Measurements from ENCODE around the gene UGT1A8. TPM values are rescaled to one million over a fixed set of nuclear protein-coding genes. Genes with fewer than 3 reads are reported as not detected.

Gene UGT1A8
- total and polyA plus RNA-seq, 2 experiments from 2014 or later = 0.45 TPM; not detected in 1

- TF ChIP-seq REST (IDR thresholded peaks at IDR 0.05; ENCODE audit: unreplicated experiment) (no peak), ZNF114 (CRISPR knock-in tag; IDR thresholded peaks at IDR 0.05) (no peak), STAT1 (IDR thresholded peaks at IDR 0.05; ENCODE audit: unreplicated experiment) (no peak), JUNB (IDR thresholded peaks at IDR 0.05; ENCODE audit: unreplicated experiment) (no peak), ZNF462 (CRISPR knock-in tag; IDR thresholded peaks at IDR 0.05) (no peak), POLR2AphosphoS5 (IDR thresholded peaks at IDR 0.05; ENCODE audit: low read depth) (no peak), EZH2 (IDR thresholded peaks at IDR 0.05; ENCODE audit: low read depth, unreplicated experiment) (no peak), NANOG (IDR thresholded peaks at IDR 0.05; ENCODE audit: borderline replicate concordance) (no peak)
Measured at GRCh38 chr2:233818639-233819621, 201.5 kb downstream of the UGT1A8 start (continued).
